HG02588 (cell line): ENCODE measurements around the gene CEACAM3.

ENCODE experiments used
- ATAC-seq: cut with Tn5 transposase; IDR thresholded peaks from one replicate; pipeline ENCODE4 v1.9.1; 2021; ENCODE audit warnings: mild to moderate bottlenecking, moderate library complexity; ENCODE audit not compliant: unreplicated experiment

Gene CEACAM3

GRCh38 chr19:41843371-41843770 is 47.0 kb downstream of the CEACAM3 start:
- ATAC-seq: no peak

DNA sequence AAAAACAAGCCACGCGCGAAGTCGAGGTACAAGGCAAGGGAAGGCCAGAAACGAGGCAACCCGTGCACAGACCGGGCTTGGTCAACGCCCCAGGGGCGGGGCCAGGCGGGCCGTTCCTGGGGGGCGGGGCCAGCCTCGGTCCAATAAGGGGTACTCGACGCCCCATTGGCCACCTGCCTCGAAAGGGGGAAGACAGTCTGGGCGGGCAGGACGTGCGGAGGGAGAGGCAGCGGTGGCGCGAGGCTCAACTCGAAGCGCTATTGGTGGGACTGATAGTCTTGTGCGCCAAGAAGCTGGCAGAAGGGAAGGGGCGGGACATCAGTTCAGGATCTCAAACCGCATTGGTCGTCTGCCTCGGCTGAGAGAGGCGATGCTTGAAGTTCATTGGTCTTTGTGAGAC is 48.2 kb downstream of the CEACAM3 start, which contains the start of gene LYPD4:
Gene LYPD4 (minus strand): TSS at position 83 of the 400 bp plus-strand sequence. CDS start 5,398 bp downstream, outside the sequence.
- ATAC-seq: no peak

DNA sequence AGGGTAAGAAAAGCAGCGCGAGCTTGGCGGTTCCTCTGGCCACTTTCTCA is 48.4 kb downstream of the CEACAM3 start, which contains the start of gene DMRTC2:
Gene DMRTC2 (plus strand): TSS at position 42 of the 50 bp plus-strand sequence. CDS start 2,387 bp downstream, outside the sequence.
- no peak for ATAC-seq

- no peak for ATAC-seq
Observed at GRCh38 chr19:41845051-41845590, 48.7 kb downstream of the CEACAM3 start.

- no peak for ATAC-seq
Observed at GRCh38 chr19:41847351-41848105, 51.1 kb downstream of the CEACAM3 start.

GRCh38 chr19:41848666-41849065 is 52.3 kb downstream of the CEACAM3 start:
- ATAC-seq: no peak

DNA sequence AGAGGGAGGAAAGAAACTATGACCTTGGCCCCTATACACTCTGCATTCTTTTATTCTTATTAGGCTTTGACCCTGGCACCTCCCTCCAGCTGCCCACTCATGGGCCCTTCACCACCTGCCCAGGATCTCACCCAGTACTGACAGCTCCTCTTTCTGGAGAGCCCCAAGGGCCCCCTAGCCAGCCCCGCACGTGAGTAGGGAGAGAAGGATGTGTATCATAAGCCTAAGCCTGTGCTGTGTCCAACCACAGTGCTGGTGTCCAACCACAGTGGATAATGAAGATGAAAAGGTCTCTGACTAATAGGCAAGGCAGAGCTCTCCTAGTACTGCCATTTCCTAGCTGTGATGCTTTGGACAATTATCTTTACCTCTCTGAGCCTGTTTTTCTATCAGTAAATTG is 52.7 kb downstream of the CEACAM3 start:
- no peak for ATAC-seq

DNA sequence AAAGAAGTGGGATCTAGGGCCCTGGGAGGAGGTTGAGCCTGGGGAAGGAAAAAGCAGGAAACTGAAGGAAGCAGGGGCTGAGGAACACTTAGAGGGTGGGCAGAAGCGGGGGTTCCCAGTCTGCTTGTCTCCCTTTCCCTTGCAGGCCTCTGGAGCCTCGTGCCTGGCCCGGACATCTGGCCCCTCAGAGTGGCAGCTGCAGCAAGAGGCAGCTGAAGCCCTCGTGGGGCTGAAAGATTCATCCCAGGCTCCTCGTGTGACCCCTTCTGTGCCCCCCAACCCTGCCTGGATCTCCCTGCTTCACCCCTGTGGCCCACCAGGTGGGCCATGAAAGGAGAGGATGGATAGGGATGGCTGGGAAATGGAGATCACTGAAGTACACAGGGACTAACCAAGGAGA is 54.0 kb downstream of the CEACAM3 start:
- no peak for ATAC-seq

DNA sequence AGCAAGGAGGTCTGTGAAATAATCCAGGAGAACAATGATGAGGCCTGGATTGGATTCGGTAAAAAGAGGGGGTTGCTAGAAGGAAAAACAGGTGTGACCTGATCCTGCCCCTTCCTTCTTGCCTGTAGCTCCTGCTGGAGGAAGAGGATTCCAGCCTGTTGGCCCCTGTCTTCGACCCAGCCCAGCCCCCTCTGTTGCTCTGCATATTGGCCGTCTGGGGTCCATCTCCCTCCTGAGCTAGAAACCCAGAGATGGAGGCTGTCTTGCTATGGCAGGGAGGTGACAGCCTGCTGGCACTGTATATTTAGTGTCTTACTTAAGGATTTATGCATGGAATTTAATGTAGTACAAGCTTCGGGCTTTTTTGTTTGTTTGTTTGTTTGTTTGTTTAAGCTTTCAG is 55.1 kb downstream of the CEACAM3 start:
- no peak for ATAC-seq

DNA sequence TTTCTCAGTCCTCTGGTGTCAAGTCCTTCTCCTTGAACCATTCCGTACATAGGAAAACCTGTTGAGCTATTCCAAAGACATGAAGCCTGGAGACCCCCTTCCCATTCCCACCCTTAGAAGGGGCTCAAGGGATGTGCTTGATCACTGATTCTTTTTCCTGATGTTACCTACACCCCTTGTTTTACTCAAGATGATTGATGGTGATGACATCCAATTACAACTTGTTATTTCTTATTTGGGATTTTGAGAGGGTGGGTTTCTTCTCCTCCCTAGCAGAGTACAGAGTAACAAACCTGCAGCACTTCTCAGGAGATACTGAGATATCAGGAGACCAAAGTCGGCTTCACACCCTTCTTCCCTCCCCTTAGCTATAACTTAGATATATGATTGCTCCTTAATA is 57.0 kb downstream of the CEACAM3 start:
- ATAC-seq: no peak

DNA sequence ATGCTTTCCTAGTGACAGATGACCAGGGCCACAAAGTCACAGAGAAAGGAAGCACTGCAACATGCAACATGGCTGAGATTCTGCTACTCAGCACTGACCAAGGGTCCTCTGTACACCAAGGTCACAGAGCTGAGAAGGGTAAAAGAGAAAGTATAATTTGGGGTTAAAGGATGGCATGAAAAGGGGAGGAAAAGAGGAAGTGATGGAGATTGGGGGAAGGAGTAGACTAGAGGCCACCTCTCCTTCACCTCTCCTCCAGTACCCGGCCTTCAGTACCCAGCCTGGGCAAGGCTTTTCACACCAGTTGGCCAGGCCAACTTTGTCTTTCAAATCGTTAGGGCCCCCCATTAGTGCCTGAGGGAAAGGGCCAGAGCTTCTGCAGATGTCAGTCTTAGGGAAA is 57.4 kb downstream of the CEACAM3 start:
- ATAC-seq: no peak

GRCh38 chr19:41859213-41859617 is 62.8 kb downstream of the CEACAM3 start:
- no peak for ATAC-seq

DNA sequence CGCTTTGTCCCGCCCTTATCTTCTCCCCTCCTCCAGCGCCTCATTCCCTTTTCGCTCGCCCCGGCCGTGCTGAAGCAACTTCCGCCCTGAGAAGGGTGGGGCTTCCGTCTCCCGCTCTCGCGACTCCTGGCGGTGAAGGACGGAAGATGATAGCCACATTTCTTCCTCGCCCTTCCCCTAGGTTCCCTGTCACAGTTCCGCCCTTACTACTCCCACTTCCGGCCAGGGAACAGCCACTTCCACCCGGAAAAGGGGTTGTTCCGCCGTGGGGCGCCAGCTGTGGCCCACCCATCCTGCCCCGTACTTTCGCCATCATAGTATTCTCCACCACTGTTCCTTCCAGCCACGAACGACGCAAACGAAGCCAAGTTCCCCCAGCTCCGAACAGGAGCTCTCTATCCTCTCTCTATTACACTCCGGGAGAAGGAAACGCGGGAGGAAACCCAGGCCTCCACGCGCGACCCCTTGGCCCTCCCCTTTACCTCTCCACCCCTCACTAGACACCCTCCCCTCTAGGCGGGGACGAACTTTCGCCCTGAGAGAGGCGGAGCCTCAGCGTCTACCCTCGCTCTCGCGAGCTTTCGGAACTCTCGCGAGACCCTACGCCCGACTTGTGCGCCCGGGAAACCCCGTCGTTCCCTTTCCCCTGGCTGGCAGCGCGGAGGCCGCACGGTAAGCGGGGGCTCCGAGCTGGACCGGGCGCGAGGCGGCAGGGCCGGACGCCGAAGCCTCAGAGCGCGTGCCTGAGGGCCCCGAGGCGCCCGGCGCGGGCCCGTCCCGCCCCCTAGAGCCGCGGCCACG is 63.4 kb downstream of the CEACAM3 start, which contains the start of gene RPS19:
Gene RPS19 (plus strand): TSS at position 638 of the 801 bp plus-strand sequence. CDS start 520 bp downstream, outside the sequence.
- peak; percentile 71 for ATAC-seq

DNA sequence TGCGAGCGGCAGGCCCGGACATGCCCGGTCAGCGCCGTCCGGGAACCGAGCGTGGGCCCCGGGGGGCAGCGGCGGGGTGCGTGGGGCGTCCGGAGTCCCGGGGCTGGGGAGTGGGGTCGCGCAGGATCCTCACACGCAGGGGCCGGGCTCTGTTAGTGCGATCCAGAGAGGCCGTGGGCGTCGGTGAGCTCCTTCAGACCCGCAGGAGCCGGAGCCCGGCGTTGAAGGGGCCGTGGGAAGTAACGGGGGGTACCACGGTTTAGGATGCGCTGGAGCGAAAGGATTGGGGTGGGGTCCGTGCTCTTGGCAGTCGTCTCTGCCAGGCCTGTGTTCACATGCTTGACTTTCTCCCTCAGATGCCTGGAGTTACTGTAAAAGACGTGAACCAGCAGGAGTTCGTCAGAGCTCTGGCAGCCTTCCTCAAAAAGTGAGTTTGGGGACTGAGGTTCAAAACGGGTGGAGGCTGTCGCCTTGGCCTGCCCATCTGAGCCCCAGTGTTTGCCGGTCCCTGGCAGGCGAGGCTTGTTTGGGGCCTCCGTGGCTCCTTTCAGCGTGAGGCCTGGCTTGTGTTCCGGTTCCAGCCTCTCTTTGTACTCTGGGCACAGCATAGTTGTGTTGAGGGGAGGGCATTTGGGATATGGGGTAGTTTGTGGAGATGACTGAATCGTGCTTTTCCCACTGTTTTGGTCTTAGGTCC is 64.2 kb downstream of the CEACAM3 start:
- no peak for ATAC-seq
